RWPE2 (cell line): ENCODE measurements around the gene CERS6.

ENCODE experiments used
- ATAC-seq: fragments of 200-7000 bp; cut with Tn5 transposase; 3 replicates; pipeline ENCODE4 v1.9.1; 2021; ENCODE audit warnings: low read depth
- DNase-seq: peaks from one replicate; pipeline ENCODE4 v3.0.0-alpha.2; 2020; ENCODE audit warnings: low spot score
- H3K27ac ChIP-seq: fragments of 450-650 bp; 2 replicates; pipeline ENCODE4 v1.5.1; 2017; ENCODE audit warnings: mild to moderate bottlenecking; ENCODE audit not compliant: poor library complexity, severe bottlenecking
- H3K27me3 ChIP-seq: fragments of 250-450 bp; sonication (Bioruptor Pico); 2 replicates; pipeline ENCODE4 v1.5.1; 2021; ENCODE audit warnings: mild to moderate bottlenecking, moderate library complexity; ENCODE audit not compliant: insufficient read depth, poor library complexity, severe bottlenecking
- H3K36me3 ChIP-seq: fragments of 250-450 bp; sonication (Bioruptor Pico); 2 replicates; pipeline ENCODE4 v1.5.1; 2020; ENCODE audit warnings: low read depth, mild to moderate bottlenecking, moderate library complexity
- H3K4me1 ChIP-seq: fragments of 250-450 bp; sonication (Bioruptor Pico); 2 replicates; pipeline ENCODE4 v1.5.1; 2021; ENCODE audit warnings: mild to moderate bottlenecking, moderate library complexity; ENCODE audit not compliant: insufficient read depth, poor library complexity, severe bottlenecking
- H3K4me3 ChIP-seq: fragments of 250-450 bp; sonication (Bioruptor Pico); 2 replicates; pipeline ENCODE4 v1.5.1; 2021; ENCODE audit warnings: mild to moderate bottlenecking, moderate library complexity; ENCODE audit not compliant: severe bottlenecking
- H3K9me3 ChIP-seq: fragments of 250-450 bp; sonication (Bioruptor Pico); 2 replicates; pipeline ENCODE4 v1.5.1; 2021; ENCODE audit warnings: mild to moderate bottlenecking, moderate library complexity; ENCODE audit not compliant: severe bottlenecking
- TF ChIP-seq, protein P1 (sequence below): fragments of 450-650 bp; IDR thresholded peaks from one replicate; pipeline ENCODE4 v1.5.1; 2017; ENCODE audit warnings: mild to moderate bottlenecking, moderate library complexity; ENCODE audit not compliant: poor library complexity, severe bottlenecking

The CERS6 gene

DNA sequence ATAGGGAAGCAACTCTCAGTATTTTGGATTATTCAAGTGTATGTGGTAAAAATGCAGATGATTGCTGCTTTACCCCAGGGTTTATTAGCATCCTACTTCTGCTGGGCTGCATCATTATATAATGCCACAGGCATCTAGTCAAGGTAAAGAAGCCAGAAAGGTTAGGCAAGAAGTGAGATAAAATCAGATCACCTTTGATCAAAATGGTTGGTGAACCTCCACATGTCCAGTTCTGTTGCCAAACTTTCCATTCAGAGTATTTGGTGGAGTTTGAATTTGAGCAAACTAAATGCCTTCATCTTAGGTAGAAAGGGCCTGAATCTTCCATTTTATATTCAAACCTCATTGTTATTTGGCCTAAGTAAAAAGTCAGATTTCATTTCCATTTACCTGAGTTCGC is 316.6 kb downstream of the CERS6 start:
- H3K36me3 ChIP-seq: peaks cover 10% of the 10 kb centered on the region
- DNase-seq: no peak
- no peaks in the 10 kb centered on the region for H3K9me3 ChIP-seq
- H3K27me3 ChIP-seq: no peaks in the 10 kb centered on the region
- no peaks in the 10 kb centered on the region for H3K4me1 ChIP-seq
- no peak overlapping the region for H3K27ac ChIP-seq
- no peak overlapping the region for H3K4me3 ChIP-seq
- TF ChIP-seq, protein P1, sequence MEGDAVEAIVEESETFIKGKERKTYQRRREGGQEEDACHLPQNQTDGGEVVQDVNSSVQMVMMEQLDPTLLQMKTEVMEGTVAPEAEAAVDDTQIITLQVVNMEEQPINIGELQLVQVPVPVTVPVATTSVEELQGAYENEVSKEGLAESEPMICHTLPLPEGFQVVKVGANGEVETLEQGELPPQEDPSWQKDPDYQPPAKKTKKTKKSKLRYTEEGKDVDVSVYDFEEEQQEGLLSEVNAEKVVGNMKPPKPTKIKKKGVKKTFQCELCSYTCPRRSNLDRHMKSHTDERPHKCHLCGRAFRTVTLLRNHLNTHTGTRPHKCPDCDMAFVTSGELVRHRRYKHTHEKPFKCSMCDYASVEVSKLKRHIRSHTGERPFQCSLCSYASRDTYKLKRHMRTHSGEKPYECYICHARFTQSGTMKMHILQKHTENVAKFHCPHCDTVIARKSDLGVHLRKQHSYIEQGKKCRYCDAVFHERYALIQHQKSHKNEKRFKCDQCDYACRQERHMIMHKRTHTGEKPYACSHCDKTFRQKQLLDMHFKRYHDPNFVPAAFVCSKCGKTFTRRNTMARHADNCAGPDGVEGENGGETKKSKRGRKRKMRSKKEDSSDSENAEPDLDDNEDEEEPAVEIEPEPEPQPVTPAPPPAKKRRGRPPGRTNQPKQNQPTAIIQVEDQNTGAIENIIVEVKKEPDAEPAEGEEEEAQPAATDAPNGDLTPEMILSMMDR: no peak
- no peak for ATAC-seq

DNA sequence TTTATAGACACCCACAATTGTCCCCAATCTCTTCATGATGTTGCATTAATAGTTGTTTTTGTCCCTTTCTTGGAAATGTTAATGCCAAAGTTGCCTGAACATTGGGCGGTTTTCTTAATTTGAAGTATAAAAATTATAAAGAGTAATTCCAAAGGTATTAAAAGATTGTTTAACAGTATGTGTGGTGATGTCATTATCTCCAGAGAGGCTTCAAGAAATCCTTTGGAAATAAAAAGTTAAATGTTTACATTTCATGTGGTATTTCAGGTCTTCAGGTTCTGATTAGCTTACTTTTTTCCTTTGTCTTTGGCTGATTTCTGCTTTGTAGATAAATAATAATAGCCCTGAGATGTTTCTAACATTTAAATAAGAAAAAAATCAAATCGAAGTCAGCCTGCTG is 317.1 kb downstream of the CERS6 start:
- Histone ChIP-seq H3K4me3 (no peak overlapping the region), H3K4me1 (no peaks in the 10 kb centered on the region), H3K9me3 (no peaks in the 10 kb centered on the region), H3K27me3 (no peaks in the 10 kb centered on the region), H3K36me3 (peaks cover 10% of the 10 kb centered on the region), H3K27ac (no peak overlapping the region)
- TF ChIP-seq, protein P1: no peak
- DNase-seq (no peak), ATAC-seq (no peak)

DNA sequence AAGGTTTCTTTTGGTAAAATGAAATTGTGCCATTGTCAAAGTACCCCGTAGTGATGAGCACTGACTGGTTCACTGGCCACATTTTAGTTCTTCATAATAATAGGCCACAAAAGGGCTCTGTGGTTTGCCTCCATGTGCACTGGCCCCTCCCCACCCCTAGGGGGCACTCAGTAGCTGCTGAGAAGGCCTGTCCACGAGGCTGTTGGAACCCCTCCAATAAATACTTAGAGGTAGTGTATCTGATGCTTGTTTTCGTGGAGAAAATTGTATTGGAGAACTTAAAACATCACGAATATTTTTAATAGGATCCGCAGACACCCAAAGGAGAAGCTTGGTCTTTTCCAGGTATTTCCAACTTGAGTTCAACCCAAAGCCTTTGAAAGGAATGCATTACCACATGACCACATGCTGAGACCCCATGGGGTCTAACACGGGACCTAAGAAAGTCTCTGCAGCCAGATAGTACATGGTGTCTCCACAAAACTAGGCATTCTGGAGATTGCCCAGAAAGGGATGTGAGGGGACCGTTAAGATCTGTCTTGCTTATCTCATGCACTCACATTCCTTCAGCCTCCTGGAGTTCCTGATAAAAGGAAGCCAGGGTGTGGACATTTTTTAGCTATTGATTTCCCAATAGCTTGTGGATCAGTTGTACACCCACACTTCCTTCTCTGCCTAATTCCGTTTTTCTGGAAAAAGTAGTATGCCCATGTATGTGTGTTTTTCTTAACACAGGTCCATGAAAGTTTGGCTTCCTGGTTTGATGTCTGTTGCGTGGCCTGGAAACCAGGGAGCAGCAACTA is 317.8 kb downstream of the CERS6 start:
- ATAC-seq: peak; percentile 44; the same call in 2 of the 3 replicates
- no peak for DNase-seq

DNA sequence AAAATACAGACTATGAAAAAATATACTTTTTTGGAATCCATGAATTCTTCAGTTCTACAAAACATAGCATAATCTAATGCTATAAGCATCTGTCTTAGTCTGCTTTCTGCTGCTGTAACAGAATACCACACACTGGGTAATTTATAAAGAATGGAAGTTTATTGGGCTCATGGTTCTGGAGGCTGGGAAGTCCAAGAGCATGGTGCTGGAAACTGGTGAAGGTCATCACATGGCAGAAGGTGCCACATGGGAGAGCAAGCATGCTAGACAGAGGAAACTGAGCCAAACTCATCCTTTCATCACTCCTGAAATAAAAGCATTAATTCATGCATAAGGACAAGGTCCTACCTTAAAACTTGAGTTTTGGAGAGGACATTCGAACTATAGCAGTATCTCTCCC is 319.8 kb downstream of the CERS6 start:
- Histone ChIP-seq H3K27ac (no peak overlapping the region), H3K4me1 (no peaks in the 10 kb centered on the region), H3K9me3 (no peaks in the 10 kb centered on the region), H3K27me3 (no peaks in the 10 kb centered on the region), H3K36me3 (peaks cover 6% of the 10 kb centered on the region; the same call in 1 of the 2 replicates), H3K4me3 (no peak overlapping the region)
- no peak for ATAC-seq
- no peak for DNase-seq
- TF ChIP-seq, protein P1: no peak

More for the DNA sequence above, 317.8 kb downstream of the CERS6 start:
- peaks cover 10% of the 10 kb centered on the region for H3K36me3 ChIP-seq
- no peak overlapping the region for H3K4me3 ChIP-seq
- H3K27ac ChIP-seq: no peak overlapping the region
- H3K27me3 ChIP-seq: no peaks in the 10 kb centered on the region
- no peaks in the 10 kb centered on the region for H3K4me1 ChIP-seq
- TF ChIP-seq, protein P1: peak; percentile 76
- no peaks in the 10 kb centered on the region for H3K9me3 ChIP-seq

DNA sequence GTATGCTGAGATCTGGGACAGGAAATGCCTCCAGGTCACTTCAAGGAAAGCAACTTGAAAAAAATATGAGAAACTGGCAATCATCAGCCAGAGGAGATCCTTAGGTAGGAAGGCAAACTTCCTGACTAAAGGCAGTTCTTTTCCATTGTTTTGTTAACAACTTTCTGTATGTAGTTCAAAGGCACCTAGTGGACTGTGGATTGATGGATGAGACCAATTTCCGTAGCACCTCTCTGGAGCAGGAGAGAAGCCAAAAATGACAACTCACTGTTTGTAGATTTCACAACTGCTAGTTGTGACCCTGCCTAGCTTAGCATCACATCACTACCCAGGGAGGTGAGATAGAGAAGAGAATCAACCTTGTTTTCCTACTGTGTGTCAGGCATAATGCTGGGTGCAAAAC is 324.6 kb downstream of the CERS6 start:
- ATAC-seq (no peak), DNase-seq (no peak)
- H3K36me3 ChIP-seq: no peaks in the 10 kb centered on the region
- no peak overlapping the region for H3K27ac ChIP-seq
- no peaks in the 10 kb centered on the region for H3K27me3 ChIP-seq
- TF ChIP-seq, protein P1: no peak
- no peaks in the 10 kb centered on the region for H3K9me3 ChIP-seq
- no peaks in the 10 kb centered on the region for H3K4me1 ChIP-seq
- no peak overlapping the region for H3K4me3 ChIP-seq
